KBM-7 (cell line): ENCODE measurements around the gene FTO.

Source experiments
- DNase-seq: peaks from one replicate; pipeline ENCODE4 v3.0.0-alpha.2; 2015
- in situ Hi-C: fragments of 300-500 bp; cut with MboI; formaldehyde crosslinking; loops from 2 replicates; pipeline ENCODE4 v1.14.3; 2020; ENCODE audit warnings: low sequenced_read_pairs, low pct_unique_long_range_greater_than_20kb, mixed read lengths

FTO gene

GRCh38 chr16:54102888-54103866 lies 399.2 kb downstream of the FTO start:
- in situ Hi-C loops: no loop called here

GRCh38 chr16:54106057-54106456 lies 402.1 kb downstream of the FTO start:
- in situ Hi-C loops: no loop called here

More at GRCh38 chr16:54102888-54103866, 399.2 kb downstream of the FTO start:
- DNase-seq: no peak

GRCh38 chr16:54107583-54108202 lies 403.7 kb downstream of the FTO start:
- in situ Hi-C loops: no loop called here
- no peak for DNase-seq

More at GRCh38 chr16:54106057-54106456, 402.1 kb downstream of the FTO start:
- DNase-seq: peak; percentile 30

- in situ Hi-C loops: no loop called here
- no peak for DNase-seq
These were observed 406.3 kb downstream of the FTO start for GRCh38 chr16:54110016-54110981.

GRCh38 chr16:54112451-54113206 lies 408.7 kb downstream of the FTO start:
- no peak for DNase-seq
- in situ Hi-C loops: no loop called here

- in situ Hi-C loops: no loop called here
- no peak for DNase-seq
These were observed 411.6 kb downstream of the FTO start for GRCh38 chr16:54115558-54115957.

- in situ Hi-C loops: no loop called here
- DNase-seq: no peak
These were observed 412.2 kb downstream of the FTO start for GRCh38 chr16:54116124-54116655.

- in situ Hi-C loops: no loop called here
- DNase-seq: no peak
These were observed 414.9 kb downstream of the FTO start for GRCh38 chr16:54118846-54119245.

- in situ Hi-C loops: no loop called here
- DNase-seq: no peak
These were observed 417.0 kb downstream of the FTO start for GRCh38 chr16:54120846-54121480.

- in situ Hi-C loops: no loop called here
- DNase-seq: no peak
These were observed 417.8 kb downstream of the FTO start for GRCh38 chr16:54121539-54122295.

- in situ Hi-C loops: no loop called here
- no peak for DNase-seq
These were observed 419.8 kb downstream of the FTO start for GRCh38 chr16:54123766-54124165.

- no peak for DNase-seq
- in situ Hi-C loops: no loop called here
These were observed 422.0 kb downstream of the FTO start for GRCh38 chr16:54125751-54126655.

GRCh38 chr16:54126907-54127306 lies 423.0 kb downstream of the FTO start:
- in situ Hi-C loops: no loop called here
- no peak for DNase-seq

GRCh38 chr16:54128629-54129234 lies 424.8 kb downstream of the FTO start:
- in situ Hi-C loops: no loop called here
- DNase-seq: no peak

- in situ Hi-C loops: no loop called here
- no peak for DNase-seq
These were observed 425.9 kb downstream of the FTO start for GRCh38 chr16:54129810-54130209.
